Measurements from ENCODE around the gene PHAF1. TPM values are rescaled to one million over a fixed set of nuclear protein-coding genes. Genes with fewer than 3 reads are reported as not detected.
A peak's percentile ranks its signal among the peaks of the same experiment; 100 is the strongest.

PHAF1 gene
- total and polyA plus RNA-seq, 3 experiments from 2014 or later = 14.7 to 21.2 (median 20.2) TPM

DNA sequence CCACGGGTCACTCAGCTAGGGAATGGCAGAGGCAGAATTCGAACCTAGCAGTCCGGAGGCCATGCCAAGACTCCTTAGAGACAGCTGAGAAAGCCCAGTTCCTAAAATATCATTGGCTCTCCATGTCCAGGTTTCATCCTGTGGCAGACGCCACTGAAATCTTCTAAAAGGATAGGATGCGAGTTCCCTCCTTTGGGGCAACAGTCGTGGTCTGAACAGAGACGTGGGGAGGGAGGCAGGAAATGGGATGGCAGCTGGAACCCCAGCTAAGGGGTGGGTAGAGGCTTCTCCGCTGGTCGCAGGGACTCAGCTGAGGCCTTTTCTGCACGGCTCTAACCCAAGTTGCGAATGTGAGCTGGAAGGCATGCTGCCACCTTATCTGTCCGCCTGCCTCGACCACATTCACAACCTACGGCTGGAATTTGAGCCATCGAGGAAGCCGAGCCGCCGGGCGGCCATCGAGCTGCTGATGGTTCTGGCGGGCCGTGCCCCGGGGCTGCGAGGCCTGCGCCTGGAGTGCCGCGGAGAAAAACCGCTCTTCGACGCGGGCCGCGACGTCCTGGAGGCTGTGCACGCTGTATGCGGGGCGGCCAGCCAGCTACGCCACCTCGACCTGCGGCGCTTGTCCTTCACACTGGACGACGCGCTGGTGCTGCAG is 52.9 kb downstream of the PHAF1 start:
- Mint-ChIP-seq H3K27ac (peak overlapping the region in 1 of 8 donors; percentile 36), H3K9me3 (no peaks in the 10 kb centered on the region), H3K4me3 (peak overlapping the region in 4 of 7 donors; percentile 35 to 66 (median 55)), H3K27me3 (peaks cover 47 to 48% of the 10 kb centered on the region in 2 donors), H3K4me1 (peaks cover 30 to 67% (median 37%) of the 10 kb centered on the region in 3 donors), H3K36me3 (peaks cover 0 to 13% (median 0%) of the 10 kb centered on the region in 3 donors)
- POLR2A ChIA-PET = interaction anchor here (0.7 to 2.6 kb wide), 4 partner anchors 11 to 133 kb away, joined by 3 to 9 read pairs (median 3); partner anchors contain the start of gene B3GNT9
- no peak for DNase-seq
- CTCF ChIA-PET = interaction anchor here (0.7 to 17.6 kb wide), 6 partner anchors 9 to 145 kb away, joined by 3 to 205 read pairs (median 14); partner anchors contain the start of genes B3GNT9, CBFB, EXOC3L1 and MATCAP1
- H3K4me3 ChIP-seq (ENCODE audit: low read length) = peak overlapping the region; percentile 32
- H3K27ac ChIP-seq (ENCODE audit: low read depth, low read length) = no peak overlapping the region
- no peaks in the 10 kb centered on the region for H3K36me3 ChIP-seq (ENCODE audit: insufficient read depth, low read length)
- H3K27me3 ChIP-seq (ENCODE audit: insufficient read depth, low read length, poor library complexity, severe bottlenecking) = peaks cover 49% of the 10 kb centered on the region
- H3K9me3 ChIP-seq (ENCODE audit: low read length) = no peaks in the 10 kb centered on the region
- peaks cover 63% of the 10 kb centered on the region for H3K4me1 ChIP-seq (ENCODE audit: insufficient read depth, low read length)

DNA sequence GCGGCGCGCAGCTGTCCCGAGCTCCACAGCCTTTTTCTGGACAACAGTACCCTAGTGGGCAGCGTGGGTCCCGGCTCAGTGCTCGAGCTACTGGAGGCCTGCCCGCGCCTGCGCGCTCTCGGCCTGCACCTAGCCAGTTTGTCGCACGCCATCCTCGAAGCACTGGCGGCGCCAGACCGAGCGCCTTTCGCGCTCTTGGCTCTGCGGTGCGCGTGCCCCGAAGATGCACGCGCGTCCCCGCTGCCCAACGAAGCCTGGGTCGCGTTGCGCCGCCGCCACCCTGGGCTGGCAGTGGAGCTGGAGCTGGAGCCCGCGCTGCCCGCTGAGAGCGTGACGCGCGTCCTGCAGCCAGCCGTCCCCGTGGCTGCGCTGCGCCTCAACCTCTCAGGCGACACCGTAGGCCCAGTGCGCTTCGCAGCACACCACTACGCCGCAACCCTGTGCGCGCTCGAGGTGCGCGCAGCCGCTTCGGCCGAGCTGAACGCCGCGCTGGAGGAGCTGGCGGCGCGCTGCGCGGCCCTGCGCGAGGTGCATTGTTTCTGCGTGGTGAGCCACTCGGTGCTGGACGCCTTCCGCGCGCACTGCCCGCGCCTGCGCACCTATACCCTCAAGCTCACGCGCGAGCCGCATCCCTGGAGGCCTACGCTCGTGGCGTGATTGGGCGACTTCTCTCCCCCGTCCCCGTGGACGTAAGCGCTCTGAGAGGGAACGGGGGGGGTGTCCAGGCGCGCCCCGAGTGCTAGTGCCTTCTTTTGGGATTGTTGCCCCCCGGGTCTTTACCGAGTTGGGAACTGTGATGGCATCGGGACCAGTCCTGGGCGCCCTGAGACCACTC is 53.6 kb downstream of the PHAF1 start:
- DNase-seq = peak in 3 of 5 donors; percentile 10 to 54 (median 25)
- Mint-ChIP-seq H3K4me1 (peaks cover 25 to 62% (median 30%) of the 10 kb centered on the region in 3 donors), H3K36me3 (peaks cover 0 to 13% (median 0%) of the 10 kb centered on the region in 3 donors), H3K27me3 (peaks cover 52 to 54% of the 10 kb centered on the region in 2 donors), H3K4me3 (peak overlapping the region; percentile 41 to 78 (median 60)), H3K9me3 (peaks cover 0 to 2% (median 0%) of the 10 kb centered on the region in 5 donors), H3K27ac (peak overlapping the region in 1 of 8 donors; percentile 48)
- H3K9me3 ChIP-seq (ENCODE audit: low read length) = no peaks in the 10 kb centered on the region
- H3K36me3 ChIP-seq (ENCODE audit: insufficient read depth, low read length) = no peaks in the 10 kb centered on the region
- POLR2A ChIA-PET = interaction anchor here (0.7 to 2.6 kb wide), 5 partner anchors 11 to 775 kb away, joined by 3 to 9 read pairs (median 3); partner anchors contain the start of gene B3GNT9
- no peak overlapping the region for H3K27ac ChIP-seq (ENCODE audit: low read depth, low read length)
- peak overlapping the region; percentile 32 for H3K4me3 ChIP-seq (ENCODE audit: low read length)
- H3K27me3 ChIP-seq (ENCODE audit: insufficient read depth, low read length, poor library complexity, severe bottlenecking) = peaks cover 55% of the 10 kb centered on the region
- H3K4me1 ChIP-seq (ENCODE audit: insufficient read depth, low read length) = peaks cover 56% of the 10 kb centered on the region
- CTCF ChIA-PET = interaction anchor here (0.7 to 17.6 kb wide), 7 partner anchors 10 to 146 kb away, joined by 3 to 205 read pairs (median 5); partner anchors contain the start of genes B3GNT9, CBFB, EXOC3L1 and MATCAP1

DNA sequence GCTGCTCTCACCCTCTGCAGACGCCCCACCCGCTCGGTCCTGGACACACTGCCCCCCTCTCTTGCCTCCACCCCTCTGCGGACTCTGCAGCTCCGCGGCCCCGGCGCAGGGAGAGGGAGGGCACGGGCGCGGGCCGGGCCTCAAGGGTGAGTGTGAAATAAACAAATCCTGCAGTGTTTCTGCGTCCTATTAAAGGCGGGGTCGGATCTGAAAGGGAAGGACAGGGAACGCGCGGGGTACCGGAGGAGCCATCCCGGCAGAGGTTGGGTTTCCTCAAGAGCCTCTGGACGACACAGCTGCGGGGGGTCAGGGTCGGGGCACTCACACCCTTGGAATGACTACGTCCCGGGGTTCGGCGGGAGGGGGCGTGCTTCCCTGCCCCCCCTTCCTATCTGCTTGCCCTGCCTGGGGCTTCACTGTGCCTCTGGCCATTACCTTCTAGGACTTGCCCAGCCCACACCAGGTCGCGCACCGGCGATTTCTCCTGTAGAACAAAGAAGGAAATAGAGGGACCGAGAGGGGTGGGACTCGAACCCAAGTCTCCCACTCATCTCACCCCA is 54.3 kb downstream of the PHAF1 start:
- peak overlapping the region in 2 of 8 donors; percentile 48 to 53 for H3K27ac Mint-ChIP-seq

DNA sequence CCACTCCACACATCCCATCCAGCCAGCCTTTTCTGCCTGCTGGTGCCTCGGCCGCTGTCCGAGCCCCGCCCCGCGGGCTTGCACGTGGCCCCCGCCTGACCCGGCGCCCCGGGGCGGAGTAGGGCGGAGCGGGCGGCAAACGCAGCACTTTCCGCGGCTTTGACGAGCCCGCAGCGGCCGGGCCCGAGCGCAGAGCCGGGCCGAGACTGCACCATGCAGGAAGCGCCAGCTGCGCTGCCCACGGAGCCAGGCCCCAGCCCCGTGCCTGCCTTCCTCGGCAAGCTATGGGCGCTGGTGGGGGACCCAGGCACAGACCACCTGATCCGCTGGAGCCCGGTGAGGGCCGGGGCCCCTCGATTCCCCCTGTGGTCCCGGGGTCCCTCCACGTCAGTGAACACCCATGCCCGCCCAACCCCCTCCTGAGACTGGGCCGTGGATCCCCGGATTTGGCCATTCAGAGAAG is 54.9 kb downstream of the PHAF1 start, which contains the start of gene HSF4:
Gene HSF4, plus strand, starts transcription at position 147 of the 463 bp plus-strand sequence. Its CDS starts 67 bp downstream, at position 214.
- peaks cover 54% of the 10 kb centered on the region for H3K4me1 ChIP-seq (ENCODE audit: insufficient read depth, low read length)
- peak within 1 kb of the TSS; percentile 24 for H3K27ac ChIP-seq (ENCODE audit: low read depth, low read length)
- no peaks in the 10 kb centered on the region for H3K36me3 ChIP-seq (ENCODE audit: insufficient read depth, low read length)
- Mint-ChIP-seq H3K9me3 (peaks cover 0 to 2% (median 0%) of the 10 kb centered on the region in 5 donors), H3K4me1 (peaks cover 21 to 61% (median 25%) of the 10 kb centered on the region in 3 donors), H3K27ac (peak within 1 kb of the TSS in 2 of 8 donors; percentile 48 to 53), H3K36me3 (peaks cover 0 to 4% (median 0%) of the 10 kb centered on the region in 3 donors), H3K4me3 (peak within 1 kb of the TSS; percentile 50 to 81 (median 64)), H3K27me3 (peaks cover 58 to 60% of the 10 kb centered on the region in 2 donors)
- no peaks in the 10 kb centered on the region for H3K9me3 ChIP-seq (ENCODE audit: low read length)
- no peak for DNase-seq
- CTCF ChIA-PET = interaction anchor here (3.4 to 17.6 kb wide), 3 partner anchors 10 to 21 kb away, joined by 22 to 205 read pairs (median 80); partner anchors contain the start of genes B3GNT9, EXOC3L1 and MATCAP1
- POLR2A ChIA-PET = interaction anchor here (1.0 kb wide), 1 partner anchor 10 kb away, joined by 4 read pairs; no protein-coding TSS in a partner anchor
- peak within 1 kb of the TSS; percentile 32 for H3K4me3 ChIP-seq (ENCODE audit: low read length)
- peaks cover 67% of the 10 kb centered on the region for H3K27me3 ChIP-seq (ENCODE audit: insufficient read depth, low read length, poor library complexity, severe bottlenecking)

More for the DNA sequence above, 54.3 kb downstream of the PHAF1 start:
- peaks cover 20 to 56% (median 24%) of the 10 kb centered on the region in 3 donors for H3K4me1 Mint-ChIP-seq
- Histone ChIP-seq H3K9me3 (ENCODE audit: low read length) (no peaks in the 10 kb centered on the region), H3K27ac (ENCODE audit: low read depth, low read length) (peak overlapping the region; percentile 24), H3K4me1 (ENCODE audit: insufficient read depth, low read length) (peaks cover 52% of the 10 kb centered on the region), H3K27me3 (ENCODE audit: insufficient read depth, low read length, poor library complexity, severe bottlenecking) (peaks cover 62% of the 10 kb centered on the region), H3K4me3 (ENCODE audit: low read length) (no peak overlapping the region), H3K36me3 (ENCODE audit: insufficient read depth, low read length) (no peaks in the 10 kb centered on the region)
- H3K9me3 Mint-ChIP-seq = peaks cover 0 to 2% (median 0%) of the 10 kb centered on the region in 5 donors
- H3K4me3 Mint-ChIP-seq = peak overlapping the region; percentile 38 to 78 (median 64)
- ChIA-PET CTCF (interaction anchor here (0.7 to 17.6 kb wide), 4 partner anchors 11 to 147 kb away, joined by 3 to 205 read pairs (median 51); partner anchors contain the start of genes B3GNT9, EXOC3L1 and MATCAP1), POLR2A (interaction anchor here (0.7 to 2.6 kb wide), 3 partner anchors 11 to 774 kb away, joined by 3 to 9 read pairs (median 4); partner anchors contain the start of gene B3GNT9)
- H3K36me3 Mint-ChIP-seq = peaks cover 0 to 9% (median 0%) of the 10 kb centered on the region in 3 donors
- DNase-seq = no peak
- peaks cover 53 to 60% of the 10 kb centered on the region in 2 donors for H3K27me3 Mint-ChIP-seq

DNA sequence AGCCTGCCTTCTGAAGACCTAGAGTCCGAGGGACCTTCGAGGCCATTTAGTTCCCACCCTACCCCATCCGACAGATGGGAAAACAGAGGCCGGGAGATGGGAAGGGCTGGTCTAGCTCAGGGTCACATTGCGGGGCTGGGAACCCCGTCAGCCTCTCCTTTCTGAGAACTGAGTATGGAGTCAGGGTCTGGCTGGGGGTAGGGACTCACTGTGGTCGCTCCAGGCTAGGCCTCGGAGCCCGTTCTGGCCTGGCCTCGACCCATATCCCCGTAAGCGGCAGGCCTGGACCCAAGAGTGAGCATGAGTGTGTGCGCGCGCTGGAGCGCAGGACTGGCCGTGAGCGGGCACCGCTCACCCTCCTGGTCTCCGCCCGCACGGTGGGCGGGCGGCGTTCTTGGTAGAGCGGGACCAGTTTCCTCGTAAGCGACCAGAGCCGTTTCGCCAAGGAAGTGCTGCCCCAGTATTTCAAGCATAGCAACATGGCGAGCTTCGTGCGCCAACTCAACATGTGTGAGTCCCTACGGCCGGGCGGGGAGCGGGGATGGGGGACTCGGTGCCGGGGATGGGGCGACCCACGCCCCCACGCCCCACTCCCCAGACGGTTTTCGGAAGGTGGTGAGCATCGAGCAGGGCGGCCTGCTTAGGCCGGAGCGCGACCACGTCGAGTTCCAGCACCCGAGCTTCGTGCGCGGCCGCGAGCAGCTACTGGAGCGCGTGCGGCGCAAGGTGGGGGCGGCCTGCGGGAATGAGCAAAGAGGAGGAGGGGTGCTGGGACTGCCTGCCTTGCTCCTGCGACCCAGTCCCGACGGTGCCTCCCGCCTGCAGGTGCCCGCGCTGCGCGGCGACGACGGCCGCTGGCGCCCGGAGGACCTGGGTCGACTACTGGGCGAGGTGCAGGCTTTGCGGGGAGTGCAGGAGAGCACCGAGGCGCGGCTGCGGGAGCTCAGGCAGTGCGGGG is 55.7 kb downstream of the PHAF1 start:
- H3K4me1 Mint-ChIP-seq = peaks cover 25 to 63% (median 31%) of the 10 kb centered on the region in 3 donors
- H3K4me1 ChIP-seq (ENCODE audit: insufficient read depth, low read length) = peaks cover 56% of the 10 kb centered on the region
- H3K27me3 ChIP-seq (ENCODE audit: insufficient read depth, low read length, poor library complexity, severe bottlenecking) = peaks cover 73% of the 10 kb centered on the region
- H3K9me3 ChIP-seq (ENCODE audit: low read length) = no peaks in the 10 kb centered on the region
- H3K27ac ChIP-seq (ENCODE audit: low read depth, low read length) = no peak overlapping the region
- peaks cover 59 to 66% of the 10 kb centered on the region in 2 donors for H3K27me3 Mint-ChIP-seq
- peak overlapping the region in 4 of 7 donors; percentile 28 to 81 (median 46) for H3K4me3 Mint-ChIP-seq
- peaks cover 0 to 2% (median 0%) of the 10 kb centered on the region in 5 donors for H3K9me3 Mint-ChIP-seq
- H3K36me3 ChIP-seq (ENCODE audit: insufficient read depth, low read length) = no peaks in the 10 kb centered on the region
- ChIA-PET CTCF (interaction anchor here (3.4 to 17.6 kb wide), 3 partner anchors 10 to 20 kb away, joined by 22 to 205 read pairs (median 80); partner anchors contain the start of genes B3GNT9, EXOC3L1 and MATCAP1), POLR2A (interaction anchor here (1.0 kb wide), 1 partner anchor 10 kb away, joined by 4 read pairs; no protein-coding TSS in a partner anchor)
- H3K36me3 Mint-ChIP-seq = no peaks in the 10 kb centered on the region
- DNase-seq = no peak
- H3K4me3 ChIP-seq (ENCODE audit: low read length) = no peak overlapping the region
- H3K27ac Mint-ChIP-seq = no peak overlapping the region

DNA sequence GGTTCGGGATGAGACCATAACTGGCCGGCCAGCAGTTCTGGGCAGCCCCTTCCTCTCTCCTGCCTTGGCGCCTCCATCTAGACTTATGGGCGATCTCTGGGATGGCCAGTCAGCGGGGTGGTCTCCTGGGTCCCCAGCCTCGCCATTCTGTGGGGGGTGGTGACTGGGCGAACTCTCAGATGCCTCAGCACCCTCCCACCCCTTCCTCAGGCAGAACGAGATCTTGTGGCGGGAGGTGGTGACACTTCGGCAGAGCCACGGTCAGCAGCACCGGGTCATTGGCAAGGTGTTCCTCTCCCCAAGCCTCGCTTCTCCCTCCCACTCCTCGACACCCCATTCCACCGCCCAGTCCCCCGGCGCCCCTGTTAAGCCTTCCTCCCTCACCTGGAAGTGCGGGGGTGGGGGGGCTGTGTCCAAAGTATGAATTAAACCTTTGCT is 56.4 kb downstream of the PHAF1 start:
- POLR2A ChIA-PET = no interaction called here
- Mint-ChIP-seq H3K9me3 (peaks cover 0 to 2% (median 0%) of the 10 kb centered on the region in 5 donors), H3K36me3 (no peaks in the 10 kb centered on the region), H3K4me1 (peaks cover 21 to 61% (median 32%) of the 10 kb centered on the region in 3 donors), H3K27ac (no peak overlapping the region), H3K4me3 (peak overlapping the region in 1 of 7 donors; percentile 66), H3K27me3 (peaks cover 61 to 66% of the 10 kb centered on the region in 2 donors)
- peaks cover 77% of the 10 kb centered on the region for H3K27me3 ChIP-seq (ENCODE audit: insufficient read depth, low read length, poor library complexity, severe bottlenecking)
- H3K36me3 ChIP-seq (ENCODE audit: insufficient read depth, low read length) = no peaks in the 10 kb centered on the region
- no peaks in the 10 kb centered on the region for H3K9me3 ChIP-seq (ENCODE audit: low read length)
- no peak overlapping the region for H3K4me3 ChIP-seq (ENCODE audit: low read length)
- no peak overlapping the region for H3K27ac ChIP-seq (ENCODE audit: low read depth, low read length)
- H3K4me1 ChIP-seq (ENCODE audit: insufficient read depth, low read length) = peaks cover 49% of the 10 kb centered on the region
- CTCF ChIA-PET = interaction anchor here (12.7 to 17.6 kb wide), 2 partner anchors 13 to 20 kb away, joined by 80 to 205 read pairs; partner anchors contain the start of genes B3GNT9, EXOC3L1 and MATCAP1
- DNase-seq = no peak
